HEK293 (cell line): ENCODE data around the gene ASCL5.
A peak's percentile ranks its signal among the peaks of the same experiment; 100 is the strongest.

Experiments used
- CTCF ChIA-PET: fragments of 350-600 bp; formaldehyde crosslinking; extraction: SDS; loops from one replicate; lab custom pipeline; 2021; ENCODE audit warnings: antibody characterized with exemption; lab: Yijun Ruan, JAX
- POLR2A ChIA-PET: fragments of 300-600 bp; formaldehyde crosslinking; extraction: SDS; loops from one replicate; lab custom pipeline; 2020; ENCODE audit warnings: antibody characterized with exemption, inconsistent platforms; lab: Yijun Ruan, JAX
- H3K27ac ChIP-seq: fragments of 200-500 bp; sonication (Bioruptor generic); 2 replicates; pipeline ENCODE4 v1.5.1; 2014; ENCODE audit warnings: low read depth, low read length, control low read depth, inconsistent platforms; ENCODE audit errors: extremely low read depth
- H3K36me3 ChIP-seq, 2 experiments: fragments of 200-500 bp in 1 of 2; sonication (Bioruptor generic) in 1 of 2; 1 replicate in 1 of 2; 2 replicates in 1 of 2; pipeline ENCODE4 v1.5.1; 2014 to 2017; ENCODE audit warnings: inconsistent platforms in 2 of 2, low read length in 2 of 2; ENCODE audit not compliant: control insufficient read depth in 2 of 2, insufficient read depth in 1 of 2
- H3K4me1 ChIP-seq: fragments of 200-500 bp; sonication (Bioruptor generic); 2 replicates; pipeline ENCODE4 v1.5.1; 2014; ENCODE audit warnings: mild to moderate bottlenecking, low read length, inconsistent platforms; ENCODE audit not compliant: control insufficient read depth, insufficient read depth
- H3K4me3 ChIP-seq: 2 replicates; pipeline ENCODE4 v1.5.1; 2011; ENCODE audit warnings: low read depth, mild to moderate bottlenecking, control low read depth, low read length, moderate library complexity
- H3K9me3 ChIP-seq: fragments of 200-500 bp; sonication (Bioruptor generic); 2 replicates; pipeline ENCODE4 v1.5.1; 2014; ENCODE audit warnings: low read depth, low read length, inconsistent platforms; ENCODE audit not compliant: control insufficient read depth, insufficient read depth
- GLIS2 ChIP-seq: fragments of 450-650 bp; formaldehyde crosslinking; IDR thresholded peaks from 2 replicates; pipeline ENCODE4 v1.5.1; 2016; ENCODE audit warnings: missing biosample characterization, missing genetic modification characterization
- HOXD13 ChIP-seq: sonication (generic); formaldehyde crosslinking; IDR thresholded peaks from 2 replicates; pipeline ENCODE4 v1.8.0; 2022; ENCODE audit warnings: missing genetic modification reagents, borderline replicate concordance
- KLF1 ChIP-seq: fragments of 450-650 bp; formaldehyde crosslinking; IDR thresholded peaks from 2 replicates; pipeline ENCODE4 v1.5.1; 2016; ENCODE audit warnings: missing biosample characterization, missing genetic modification characterization
- KLF16 ChIP-seq: fragments of 450-650 bp; formaldehyde crosslinking; IDR thresholded peaks from 2 replicates; pipeline ENCODE4 v1.5.1; 2017; ENCODE audit warnings: missing biosample characterization, missing genetic modification characterization
- KLF8 ChIP-seq: fragments of 450-650 bp; formaldehyde crosslinking; IDR thresholded peaks from 2 replicates; pipeline ENCODE4 v1.5.1; 2016; ENCODE audit warnings: missing biosample characterization, missing genetic modification characterization
- MZF1 ChIP-seq: fragments of 450-650 bp; formaldehyde crosslinking; IDR thresholded peaks from 2 replicates; pipeline ENCODE4 v1.5.1; 2017; ENCODE audit warnings: missing biosample characterization, missing genetic modification characterization, borderline replicate concordance
- SCRT1 ChIP-seq: fragments of 450-650 bp; formaldehyde crosslinking; IDR thresholded peaks from 2 replicates; pipeline ENCODE4 v1.5.1; 2016; ENCODE audit warnings: missing biosample characterization, missing genetic modification characterization, borderline replicate concordance
- SP3 ChIP-seq: fragments of 450-650 bp; formaldehyde crosslinking; IDR thresholded peaks from 2 replicates; pipeline ENCODE4 v1.5.1; 2016; ENCODE audit warnings: missing biosample characterization, missing genetic modification characterization
- SP7 ChIP-seq: fragments of 450-650 bp; formaldehyde crosslinking; IDR thresholded peaks from 2 replicates; pipeline ENCODE4 v1.5.1; 2016; ENCODE audit warnings: missing biosample characterization, missing genetic modification characterization
- TRIM28 ChIP-seq: IDR thresholded peaks from 2 replicates; pipeline ENCODE4 v1.6.1; 2011; ENCODE audit warnings: low read length, control low read depth, borderline replicate concordance
- YY1 ChIP-seq: fragments of 450-650 bp; formaldehyde crosslinking; IDR thresholded peaks from 2 replicates; pipeline ENCODE4 v1.5.1; 2018; ENCODE audit warnings: missing biosample characterization, missing genetic modification characterization
- ZBTB1 ChIP-seq: fragments of 450-650 bp; formaldehyde crosslinking; IDR thresholded peaks from 2 replicates; pipeline ENCODE4 v1.5.1; 2016; ENCODE audit warnings: missing biosample characterization, missing genetic modification characterization
- ZBTB48 ChIP-seq: fragments of 450-650 bp; formaldehyde crosslinking; IDR thresholded peaks from 2 replicates; pipeline ENCODE4 v1.5.1; 2016; ENCODE audit warnings: missing biosample characterization, missing genetic modification characterization
- ZBTB8A ChIP-seq: fragments of 450-650 bp; formaldehyde crosslinking; IDR thresholded peaks from 2 replicates; pipeline ENCODE4 v1.5.1; 2016; ENCODE audit warnings: missing biosample characterization, missing genetic modification characterization
- ZFHX2 ChIP-seq: fragments of 450-650 bp; formaldehyde crosslinking; conservative IDR thresholded peaks from 2 replicates; pipeline ENCODE4 v1.5.1; 2016; ENCODE audit warnings: missing biosample characterization, missing genetic modification characterization
- ZFP3 ChIP-seq: fragments of 450-650 bp; formaldehyde crosslinking; IDR thresholded peaks from 2 replicates; pipeline ENCODE4 v1.5.1; 2016; ENCODE audit warnings: low read depth, missing biosample characterization, missing genetic modification characterization
- ZNF121 ChIP-seq: fragments of 450-650 bp; formaldehyde crosslinking; IDR thresholded peaks from 2 replicates; pipeline ENCODE4 v1.5.1; 2016; ENCODE audit warnings: missing biosample characterization, missing genetic modification characterization
- ZNF184 ChIP-seq: fragments of 450-650 bp; IDR thresholded peaks from 2 replicates; pipeline ENCODE4 v1.5.1; 2018; ENCODE audit warnings: missing biosample characterization, mild to moderate bottlenecking, missing genetic modification characterization
- ZNF19 ChIP-seq: fragments of 450-650 bp; formaldehyde crosslinking; IDR thresholded peaks from 2 replicates; pipeline ENCODE4; 2016; ENCODE audit warnings: missing biosample characterization, missing genetic modification characterization, low read depth
- ZNF239 ChIP-seq: fragments of 450-650 bp; formaldehyde crosslinking; IDR thresholded peaks from 2 replicates; pipeline ENCODE4 v1.5.1; 2016; ENCODE audit warnings: missing biosample characterization, missing genetic modification characterization
- ZNF549 ChIP-seq: fragments of 450-650 bp; IDR thresholded peaks from 2 replicates; pipeline ENCODE4 v1.5.1; 2018; ENCODE audit warnings: missing biosample characterization, missing genetic modification characterization, mild to moderate bottlenecking, inconsistent platforms, moderate library complexity
- ZNF621 ChIP-seq: fragments of 450-650 bp; formaldehyde crosslinking; IDR thresholded peaks from 2 replicates; pipeline ENCODE4 v1.5.1; 2017; ENCODE audit warnings: missing biosample characterization, missing genetic modification characterization
- ZNF658 ChIP-seq: fragments of 450-650 bp; formaldehyde crosslinking; IDR thresholded peaks from 2 replicates; pipeline ENCODE4; 2016; ENCODE audit warnings: missing biosample characterization, missing genetic modification characterization
- ZNF670 ChIP-seq: fragments of 450-650 bp; formaldehyde crosslinking; IDR thresholded peaks from 2 replicates; pipeline ENCODE4 v1.5.1; 2016; ENCODE audit warnings: missing biosample characterization, missing genetic modification characterization, low read depth
- ZNF707 ChIP-seq: fragments of 450-650 bp; formaldehyde crosslinking; IDR thresholded peaks from 2 replicates; pipeline ENCODE4 v1.5.1; 2016; ENCODE audit warnings: missing biosample characterization, missing genetic modification characterization
- ZNF837 ChIP-seq: fragments of 450-650 bp; formaldehyde crosslinking; IDR thresholded peaks from 2 replicates; pipeline ENCODE4 v1.5.1; 2016; ENCODE audit warnings: missing biosample characterization, missing genetic modification characterization
- TF ChIP-seq, protein P1 (sequence below): fragments of 450-650 bp; formaldehyde crosslinking; IDR thresholded peaks from 2 replicates; pipeline ENCODE4 v1.5.1; 2016; ENCODE audit warnings: missing biosample characterization, missing genetic modification characterization
- TF ChIP-seq, protein P2 (sequence below): fragments of 450-650 bp; formaldehyde crosslinking; IDR thresholded peaks from 2 replicates; pipeline ENCODE4 v1.5.1; 2016; ENCODE audit warnings: missing biosample characterization, missing genetic modification characterization
- TF ChIP-seq, protein P3 (sequence below): fragments of 450-650 bp; formaldehyde crosslinking; IDR thresholded peaks from 2 replicates; pipeline ENCODE4 v1.5.1; 2016; ENCODE audit warnings: missing biosample characterization, missing genetic modification characterization, borderline replicate concordance

ASCL5 gene

DNA sequence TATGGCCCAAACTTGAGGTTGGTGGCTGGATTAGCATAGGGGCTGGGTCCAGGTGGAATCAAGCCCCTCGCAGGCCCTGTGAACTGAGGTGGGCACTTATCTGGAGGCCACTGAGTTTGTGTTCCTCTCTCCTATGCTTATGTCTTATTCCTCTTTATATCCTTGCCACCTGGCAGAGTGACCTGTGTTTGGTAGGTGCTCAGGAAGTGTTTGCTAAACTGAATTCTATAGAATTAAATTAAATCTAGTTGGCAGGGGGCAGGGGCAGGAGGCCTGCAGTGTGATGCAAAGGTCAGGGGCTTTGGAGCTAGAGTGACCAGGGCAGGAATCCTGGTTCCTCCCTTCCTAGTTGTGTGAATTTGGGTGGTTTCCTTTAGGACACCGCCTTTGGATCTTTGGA is 28.4 kb upstream of the ASCL5 start (continued):
- TF ChIP-seq, protein P1, sequence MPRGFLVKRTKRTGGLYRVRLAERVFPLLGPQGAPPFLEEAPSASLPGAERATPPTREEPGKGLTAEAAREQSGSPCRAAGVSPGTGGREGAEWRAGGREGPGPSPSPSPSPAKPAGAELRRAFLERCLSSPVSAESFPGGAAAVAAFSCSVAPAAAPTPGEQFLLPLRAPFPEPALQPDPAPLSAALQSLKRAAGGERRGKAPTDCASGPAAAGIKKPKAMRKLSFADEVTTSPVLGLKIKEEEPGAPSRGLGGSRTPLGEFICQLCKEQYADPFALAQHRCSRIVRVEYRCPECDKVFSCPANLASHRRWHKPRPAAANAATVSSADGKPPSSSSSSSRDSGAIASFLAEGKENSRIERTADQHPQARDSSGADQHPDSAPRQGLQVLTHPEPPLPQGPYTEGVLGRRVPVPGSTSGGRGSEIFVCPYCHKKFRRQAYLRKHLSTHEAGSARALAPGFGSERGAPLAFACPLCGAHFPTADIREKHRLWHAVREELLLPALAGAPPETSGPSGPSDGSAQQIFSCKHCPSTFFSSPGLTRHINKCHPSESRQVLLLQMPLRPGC (tag by site-specific recombination): no peak
- TF ChIP-seq KLF8 (tag by site-specific recombination) (no peak), ZFP3 (tag by site-specific recombination) (no peak), KLF1 (tag by site-specific recombination) (no peak), MZF1 (tag by site-specific recombination) (no peak), YY1 (tag by site-specific recombination) (no peak), ZNF549 (no peak), ZNF670 (no peak), ZNF658 (no peak)

DNA sequence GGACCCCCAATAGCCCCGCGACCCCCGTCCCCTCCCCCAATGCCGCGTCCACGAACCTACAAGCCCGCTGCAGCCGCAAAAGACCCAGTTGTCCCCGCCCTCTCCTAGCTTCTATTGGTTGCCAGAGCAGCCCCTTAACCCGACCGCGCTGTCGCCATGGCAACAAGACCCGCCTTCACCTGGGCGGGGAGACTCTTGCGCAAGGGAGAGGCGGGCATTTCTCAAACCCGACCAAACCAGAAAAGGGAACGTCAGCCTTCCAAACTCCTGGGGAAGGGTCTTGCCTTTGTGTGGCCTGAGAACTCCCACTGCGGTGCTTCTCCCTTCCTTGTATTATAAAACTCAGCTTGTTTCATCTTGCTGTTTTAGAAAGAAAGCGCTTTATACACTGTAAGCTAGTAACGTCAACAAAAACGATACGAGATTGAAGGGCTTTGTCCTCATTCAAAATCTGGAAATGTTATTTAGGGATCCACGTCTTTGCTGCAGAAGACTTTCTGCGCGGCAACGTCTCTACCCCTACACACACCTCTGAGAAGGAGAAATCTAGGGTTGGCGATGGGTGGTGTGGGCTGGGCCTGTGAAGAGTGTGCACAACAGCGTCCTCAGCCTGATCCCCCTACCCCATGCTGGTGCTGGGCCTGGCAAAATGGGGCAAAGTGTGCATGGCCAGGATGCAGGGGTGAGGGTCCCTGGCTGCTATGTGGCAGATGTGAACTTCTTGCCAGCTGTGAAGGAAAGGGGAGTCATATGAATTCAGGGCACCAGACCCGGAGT is 27.6 kb upstream of the ASCL5 start, which contains the start of gene TMEM9:
TSS of gene TMEM9 (minus strand) at position 86 of the 777 bp plus-strand sequence. CDS start 551 bp downstream, outside the sequence.
- Histone ChIP-seq H3K36me3 (peaks cover 11 to 35% of the 10 kb centered on the region in 2 experiments; a peak in 1 of 3 replicates), H3K9me3 (no peaks in the 10 kb centered on the region), H3K27ac (peak within 1 kb of the TSS; percentile 55; the same call in 1 of the 2 replicates), H3K4me1 (no peaks in the 10 kb centered on the region; the same call in 1 of the 2 replicates), H3K4me3 (peak within 1 kb of the TSS; percentile 78)
- POLR2A ChIA-PET: interaction anchor here (0.8 to 2.3 kb wide), 4 partner anchors 11 to 16 kb away, joined by 3 to 21 read pairs (median 4); no protein-coding TSS in a partner anchor
- CTCF ChIA-PET: interaction anchor here (1.0 to 1.4 kb wide), 2 partner anchors 35 to 69 kb away, joined by 4 to 10 read pairs; no protein-coding TSS in a partner anchor
- no peak for TF ChIP-seq ZNF621 (tag by site-specific recombination)
- TF ChIP-seq ZBTB1: no peak
- TF ChIP-seq, protein P2, sequence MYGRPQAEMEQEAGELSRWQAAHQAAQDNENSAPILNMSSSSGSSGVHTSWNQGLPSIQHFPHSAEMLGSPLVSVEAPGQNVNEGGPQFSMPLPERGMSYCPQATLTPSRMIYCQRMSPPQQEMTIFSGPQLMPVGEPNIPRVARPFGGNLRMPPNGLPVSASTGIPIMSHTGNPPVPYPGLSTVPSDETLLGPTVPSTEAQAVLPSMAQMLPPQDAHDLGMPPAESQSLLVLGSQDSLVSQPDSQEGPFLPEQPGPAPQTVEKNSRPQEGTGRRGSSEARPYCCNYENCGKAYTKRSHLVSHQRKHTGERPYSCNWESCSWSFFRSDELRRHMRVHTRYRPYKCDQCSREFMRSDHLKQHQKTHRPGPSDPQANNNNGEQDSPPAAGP (tag by site-specific recombination): no peak
- TF ChIP-seq TRIM28: 0 out of 2 replicates have a peak, but pooled peaks have one; percentile 65
- TF ChIP-seq, protein P3, sequence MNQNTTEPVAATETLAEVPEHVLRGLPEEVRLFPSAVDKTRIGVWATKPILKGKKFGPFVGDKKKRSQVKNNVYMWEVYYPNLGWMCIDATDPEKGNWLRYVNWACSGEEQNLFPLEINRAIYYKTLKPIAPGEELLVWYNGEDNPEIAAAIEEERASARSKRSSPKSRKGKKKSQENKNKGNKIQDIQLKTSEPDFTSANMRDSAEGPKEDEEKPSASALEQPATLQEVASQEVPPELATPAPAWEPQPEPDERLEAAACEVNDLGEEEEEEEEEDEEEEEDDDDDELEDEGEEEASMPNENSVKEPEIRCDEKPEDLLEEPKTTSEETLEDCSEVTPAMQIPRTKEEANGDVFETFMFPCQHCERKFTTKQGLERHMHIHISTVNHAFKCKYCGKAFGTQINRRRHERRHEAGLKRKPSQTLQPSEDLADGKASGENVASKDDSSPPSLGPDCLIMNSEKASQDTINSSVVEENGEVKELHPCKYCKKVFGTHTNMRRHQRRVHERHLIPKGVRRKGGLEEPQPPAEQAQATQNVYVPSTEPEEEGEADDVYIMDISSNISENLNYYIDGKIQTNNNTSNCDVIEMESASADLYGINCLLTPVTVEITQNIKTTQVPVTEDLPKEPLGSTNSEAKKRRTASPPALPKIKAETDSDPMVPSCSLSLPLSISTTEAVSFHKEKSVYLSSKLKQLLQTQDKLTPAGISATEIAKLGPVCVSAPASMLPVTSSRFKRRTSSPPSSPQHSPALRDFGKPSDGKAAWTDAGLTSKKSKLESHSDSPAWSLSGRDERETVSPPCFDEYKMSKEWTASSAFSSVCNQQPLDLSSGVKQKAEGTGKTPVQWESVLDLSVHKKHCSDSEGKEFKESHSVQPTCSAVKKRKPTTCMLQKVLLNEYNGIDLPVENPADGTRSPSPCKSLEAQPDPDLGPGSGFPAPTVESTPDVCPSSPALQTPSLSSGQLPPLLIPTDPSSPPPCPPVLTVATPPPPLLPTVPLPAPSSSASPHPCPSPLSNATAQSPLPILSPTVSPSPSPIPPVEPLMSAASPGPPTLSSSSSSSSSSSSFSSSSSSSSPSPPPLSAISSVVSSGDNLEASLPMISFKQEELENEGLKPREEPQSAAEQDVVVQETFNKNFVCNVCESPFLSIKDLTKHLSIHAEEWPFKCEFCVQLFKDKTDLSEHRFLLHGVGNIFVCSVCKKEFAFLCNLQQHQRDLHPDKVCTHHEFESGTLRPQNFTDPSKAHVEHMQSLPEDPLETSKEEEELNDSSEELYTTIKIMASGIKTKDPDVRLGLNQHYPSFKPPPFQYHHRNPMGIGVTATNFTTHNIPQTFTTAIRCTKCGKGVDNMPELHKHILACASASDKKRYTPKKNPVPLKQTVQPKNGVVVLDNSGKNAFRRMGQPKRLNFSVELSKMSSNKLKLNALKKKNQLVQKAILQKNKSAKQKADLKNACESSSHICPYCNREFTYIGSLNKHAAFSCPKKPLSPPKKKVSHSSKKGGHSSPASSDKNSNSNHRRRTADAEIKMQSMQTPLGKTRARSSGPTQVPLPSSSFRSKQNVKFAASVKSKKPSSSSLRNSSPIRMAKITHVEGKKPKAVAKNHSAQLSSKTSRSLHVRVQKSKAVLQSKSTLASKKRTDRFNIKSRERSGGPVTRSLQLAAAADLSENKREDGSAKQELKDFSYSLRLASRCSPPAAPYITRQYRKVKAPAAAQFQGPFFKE (tag by site-specific recombination): no peak
- no peak for TF ChIP-seq KLF8 (tag by site-specific recombination)
- no peak for TF ChIP-seq SP7 (tag by site-specific recombination)
- TF ChIP-seq ZNF184 (tag by site-specific recombination): no peak
- TF ChIP-seq HOXD13 (CRISPR knock-in tag): no peak
- TF ChIP-seq ZFHX2 (tag by site-specific recombination): 0 out of 2 replicates have a peak, but pooled peaks have one; percentile 1
- 0 out of 2 replicates have a peak, but pooled peaks have one; percentile 17 for TF ChIP-seq MZF1 (tag by site-specific recombination)
- TF ChIP-seq ZNF549: no peak
- TF ChIP-seq ZNF121 (tag by site-specific recombination): no peak
- TF ChIP-seq ZNF707: no peak
- 0 out of 2 replicates have a peak, but pooled peaks have one; percentile 1 for TF ChIP-seq KLF16 (tag by site-specific recombination)
- no peak for TF ChIP-seq ZNF837
- no peak for TF ChIP-seq ZNF19 (tag by site-specific recombination)
- TF ChIP-seq GLIS2 (tag by site-specific recombination): no peak
- no peak for TF ChIP-seq ZNF239 (tag by site-specific recombination)
- TF ChIP-seq SCRT1: no peak
- TF ChIP-seq SP3: peak; percentile 81
- TF ChIP-seq ZBTB48 (tag by site-specific recombination): peak; percentile 100
- peak; percentile 79 for TF ChIP-seq ZBTB8A (tag by site-specific recombination)
